MM.1S (cell line): ENCODE results near the gene PHAX.

Experiments
- EZH2phosphoT487 ChIP-seq: fragments of 300-600 bp; sonication (generic); IDR thresholded peaks from 2 replicates; pipeline ENCODE4 v1.6.1; 2018; ENCODE audit warnings: antibody characterized with exemption, low read length
- TF ChIP-seq, protein P1 (sequence below): fragments of 300-600 bp; sonication (generic); IDR thresholded peaks from 2 replicates; pipeline ENCODE4 v1.5.1; 2016; ENCODE audit warnings: antibody characterized with exemption, low read length, mixed read lengths

GRCh38 chr5:126645132-126645531 lies 44.4 kb downstream of the PHAX start:
- TF ChIP-seq, protein P1, sequence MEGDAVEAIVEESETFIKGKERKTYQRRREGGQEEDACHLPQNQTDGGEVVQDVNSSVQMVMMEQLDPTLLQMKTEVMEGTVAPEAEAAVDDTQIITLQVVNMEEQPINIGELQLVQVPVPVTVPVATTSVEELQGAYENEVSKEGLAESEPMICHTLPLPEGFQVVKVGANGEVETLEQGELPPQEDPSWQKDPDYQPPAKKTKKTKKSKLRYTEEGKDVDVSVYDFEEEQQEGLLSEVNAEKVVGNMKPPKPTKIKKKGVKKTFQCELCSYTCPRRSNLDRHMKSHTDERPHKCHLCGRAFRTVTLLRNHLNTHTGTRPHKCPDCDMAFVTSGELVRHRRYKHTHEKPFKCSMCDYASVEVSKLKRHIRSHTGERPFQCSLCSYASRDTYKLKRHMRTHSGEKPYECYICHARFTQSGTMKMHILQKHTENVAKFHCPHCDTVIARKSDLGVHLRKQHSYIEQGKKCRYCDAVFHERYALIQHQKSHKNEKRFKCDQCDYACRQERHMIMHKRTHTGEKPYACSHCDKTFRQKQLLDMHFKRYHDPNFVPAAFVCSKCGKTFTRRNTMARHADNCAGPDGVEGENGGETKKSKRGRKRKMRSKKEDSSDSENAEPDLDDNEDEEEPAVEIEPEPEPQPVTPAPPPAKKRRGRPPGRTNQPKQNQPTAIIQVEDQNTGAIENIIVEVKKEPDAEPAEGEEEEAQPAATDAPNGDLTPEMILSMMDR = no peak
- TF ChIP-seq EZH2phosphoT487 = no peak
